H9 (cell line): ENCODE data around the gene ZNF791. TPM values are rescaled to one million over a fixed set of nuclear protein-coding genes. Genes with fewer than 3 reads are reported as not detected.

Experiments used
- DNase-seq: peaks from one replicate; pipeline ENCODE4 v3.0.0-alpha.2; 2017
- H2AFZ ChIP-seq: one replicate; pipeline ENCODE4 v1.6.1; 2013; ENCODE audit warnings: mild to moderate bottlenecking, low read length, control low read depth, moderate library complexity
- H2AK5ac ChIP-seq: 2 replicates; pipeline ENCODE4 v1.6.1; 2013; ENCODE audit warnings: low read length, control low read depth, mixed read lengths; ENCODE audit not compliant: insufficient read length
- H2BK120ac ChIP-seq: one replicate; pipeline ENCODE4 v1.6.1; 2013; ENCODE audit warnings: low read depth, mild to moderate bottlenecking, low read length, control low read depth, inconsistent platforms; ENCODE audit not compliant: poor library complexity, severe bottlenecking
- H2BK12ac ChIP-seq: 2 replicates; pipeline ENCODE4 v1.6.1; 2013; ENCODE audit warnings: low read length, control low read depth, mixed read lengths, low read depth; ENCODE audit not compliant: insufficient read length
- H2BK15ac ChIP-seq: 2 replicates; pipeline ENCODE4 v1.6.1; 2013; ENCODE audit warnings: low read depth, low read length, control low read depth
- H2BK20ac ChIP-seq: one replicate; pipeline ENCODE4 v1.6.1; 2013; ENCODE audit warnings: low read depth, mild to moderate bottlenecking, low read length, control low read depth, inconsistent platforms; ENCODE audit not compliant: poor library complexity, severe bottlenecking
- H2BK5ac ChIP-seq: 2 replicates; pipeline ENCODE4 v1.6.1; 2013; ENCODE audit warnings: low read length, control low read depth, mixed read lengths; ENCODE audit not compliant: insufficient read length
- H3K14ac ChIP-seq: 2 replicates; pipeline ENCODE4 v1.6.1; 2013; ENCODE audit warnings: low read length, control low read depth; ENCODE audit not compliant: insufficient read depth
- H3K18ac ChIP-seq: 2 replicates; pipeline ENCODE4 v1.6.1; 2013; ENCODE audit warnings: low read depth, mild to moderate bottlenecking, mixed read lengths, low read length, control low read depth; ENCODE audit not compliant: insufficient read length
- H3K23ac ChIP-seq: 2 replicates; pipeline ENCODE4 v1.6.1; 2013; ENCODE audit warnings: low read length, control low read depth, mixed read lengths, low read depth; ENCODE audit not compliant: insufficient read length
- H3K23me2 ChIP-seq: 2 replicates; pipeline ENCODE4 v1.6.1; 2013; ENCODE audit warnings: low read depth, mild to moderate bottlenecking, mixed read lengths, low read length, control low read depth; ENCODE audit not compliant: insufficient read length, poor library complexity, severe bottlenecking
- H3K27ac ChIP-seq: 2 replicates; pipeline ENCODE4 v1.5.1; 2013; ENCODE audit warnings: low read length, control low read depth, mixed read lengths, low read depth; ENCODE audit not compliant: insufficient read length
- H3K27me3 ChIP-seq: 2 replicates; pipeline ENCODE4 v1.6.1; 2013; ENCODE audit warnings: low read length, control low read depth, inconsistent platforms; ENCODE audit not compliant: insufficient read depth
- H3K4ac ChIP-seq: 2 replicates; pipeline ENCODE4 v1.6.1; 2013; ENCODE audit warnings: low read depth, mild to moderate bottlenecking, control low read depth, inconsistent platforms, low read length, moderate library complexity
- H3K4me1 ChIP-seq: 2 replicates; pipeline ENCODE4 v1.6.1; 2013; ENCODE audit warnings: low read length, control low read depth, inconsistent platforms; ENCODE audit not compliant: insufficient read depth
- H3K4me2 ChIP-seq: 2 replicates; pipeline ENCODE4 v1.6.1; 2013; ENCODE audit warnings: low read length, control low read depth, mixed read lengths; ENCODE audit not compliant: insufficient read length, insufficient read depth
- H3K56ac ChIP-seq: 2 replicates; pipeline ENCODE4 v1.6.1; 2013; ENCODE audit warnings: low read depth, mild to moderate bottlenecking, mixed read lengths, low read length, control low read depth; ENCODE audit not compliant: insufficient read length
- H3K79me1 ChIP-seq: 2 replicates; pipeline ENCODE4 v1.6.1; 2013; ENCODE audit warnings: low read depth, mild to moderate bottlenecking, moderate library complexity, low read length, control low read depth, inconsistent platforms; ENCODE audit not compliant: insufficient read depth, poor library complexity, severe bottlenecking
- H3K79me2 ChIP-seq: 2 replicates; pipeline ENCODE4 v1.6.1; 2013; ENCODE audit warnings: low read length, control low read depth, inconsistent platforms; ENCODE audit not compliant: insufficient read depth
- H3K9ac ChIP-seq: 2 replicates; pipeline ENCODE4 v1.6.1; 2013; ENCODE audit warnings: low read length, control low read depth, mixed read lengths; ENCODE audit not compliant: insufficient read length; ENCODE audit errors: extremely low read depth
- H3K9me3 ChIP-seq: one replicate; pipeline ENCODE4 v1.6.1; 2013; ENCODE audit warnings: low read depth, low read length, inconsistent platforms; ENCODE audit not compliant: control insufficient read depth
- H3T11ph ChIP-seq: one replicate; pipeline ENCODE4 v1.6.1; 2013; ENCODE audit warnings: mild to moderate bottlenecking, low read length, control low read depth, inconsistent platforms
- H4K20me1 ChIP-seq: one replicate; pipeline ENCODE4 v1.6.1; 2013; ENCODE audit not compliant: control insufficient read depth, insufficient read length, insufficient read depth
- H4K5ac ChIP-seq: 2 replicates; pipeline ENCODE4 v1.6.1; 2013; ENCODE audit warnings: low read depth, mild to moderate bottlenecking, mixed read lengths, low read length, control low read depth; ENCODE audit not compliant: insufficient read length
- H4K8ac ChIP-seq: replicated peaks from 2 replicates; pipeline ENCODE4 v1.6.1; 2013; ENCODE audit warnings: low read length, control low read depth, mixed read lengths, low read depth; ENCODE audit not compliant: insufficient read length
- H4K91ac ChIP-seq: 2 replicates; pipeline ENCODE4 v1.6.1; 2013; ENCODE audit warnings: low read depth, mild to moderate bottlenecking, moderate library complexity, mixed read lengths, low read length, control low read depth; ENCODE audit not compliant: insufficient read length
- H3K27ac Mint-ChIP-seq, 3 experiments: 2 replicates in 2 of 3; 3 replicates in 1 of 3; pipeline ENCODE4 v1.8.0; 2020 to 2021; ENCODE audit warnings: mixed read lengths in 3 of 3, mild to moderate bottlenecking in 1 of 3, moderate library complexity in 1 of 3
- H3K27me3 Mint-ChIP-seq: 2 replicates; pipeline ENCODE4 v1.8.0; 2021; ENCODE audit warnings: low read depth, mild to moderate bottlenecking, moderate library complexity, mixed read lengths
- H3K36me3 Mint-ChIP-seq, 3 experiments: 2 replicates in 2 of 3; 3 replicates in 1 of 3; pipeline ENCODE4 v1.8.0; 2020 to 2021; ENCODE audit warnings: low read depth in 3 of 3, mixed read lengths in 3 of 3; ENCODE audit not compliant: insufficient read depth in 1 of 3
- H3K4me1 Mint-ChIP-seq, 2 experiments: 2 replicates each; pipeline ENCODE4 v1.8.0; 2020; ENCODE audit warnings: mixed read lengths in 2 of 2
- H3K4me3 Mint-ChIP-seq, 2 experiments: 2 replicates in 1 of 2; 3 replicates in 1 of 2; pipeline ENCODE4 v1.8.0; 2020 to 2021; ENCODE audit warnings: mild to moderate bottlenecking in 2 of 2, mixed read lengths in 2 of 2, moderate library complexity in 1 of 2
- H3K9me3 Mint-ChIP-seq, 2 experiments: 2 replicates in 1 of 2; 3 replicates in 1 of 2; pipeline ENCODE4 v1.8.0; 2020; ENCODE audit warnings: mild to moderate bottlenecking in 2 of 2, mixed read lengths in 2 of 2, moderate library complexity in 1 of 2
- CTCF ChIP-seq: fragments of 200-600 bp; sonication (generic); conservative IDR thresholded peaks from 3 replicates; pipeline ENCODE4 v1.8.0; 2021; ENCODE audit warnings: antibody characterized with exemption, mild to moderate bottlenecking
- whole genome bisulfite sequencing: extraction: QIAGEN DNeasy Blood & Tissue Kit; methylation state at CpG from one replicate; pipeline ENCODE4 v1.1.7; 2013; ENCODE audit warnings: missing lambda C conversion rate, low lambda C conversion rate, mixed read lengths; ENCODE audit not compliant: insufficient read length; ENCODE audit errors: extremely low coverage; 5-methylcytosine and 5-hydroxymethylcytosine counted together
- total RNA-seq: library from RNA; stranded (reverse); gene quantifications from 2 replicates; pipeline ENCODE4 v1.2.1, GENCODE V29; 2021

ZNF791 gene
- total RNA-seq, 1 experiment from 2014 or later = 20.2 TPM

- Histone ChIP-seq H4K20me1 (no peaks in the 10 kb centered on the region), H3K79me1 (no peaks in the 10 kb centered on the region), H3K79me2 (no peaks in the 10 kb centered on the region), H2BK5ac (no peak overlapping the region), H3K14ac (no peak overlapping the region), H3K4me2 (no peak overlapping the region), H2AK5ac (no peak overlapping the region), H3K23ac (no peak overlapping the region), H3T11ph (no peak overlapping the region), H3K9ac (no peak overlapping the region), H3K56ac (no peak overlapping the region), H3K27me3 (no peaks in the 10 kb centered on the region), H3K4me1 (no peaks in the 10 kb centered on the region), H2BK20ac (no peak overlapping the region), H3K4ac (no peak overlapping the region), H2BK12ac (no peak overlapping the region), H3K9me3 (no peaks in the 10 kb centered on the region), H3K18ac (no peak overlapping the region), H3K23me2 (no peaks in the 10 kb centered on the region), H4K5ac (no peak overlapping the region), H3K27ac (no peak overlapping the region), H2AFZ (no peak overlapping the region), H4K8ac (no peak overlapping the region), H2BK15ac (no peak overlapping the region), H4K91ac (no peak overlapping the region), H2BK120ac (no peak overlapping the region)
- Mint-ChIP-seq H3K36me3 (peaks cover 38 to 81% (median 73%) of the 10 kb centered on the region in 3 experiments), H3K4me3 (no peak overlapping the region), H3K9me3 (no peaks in the 10 kb centered on the region; a peak in 1 of 5 replicates), H3K27ac (no peak overlapping the region), H3K4me1 (peaks cover 2 to 16% of the 10 kb centered on the region in 2 experiments), H3K27me3 (no peaks in the 10 kb centered on the region)
- DNase-seq = no peak
- no CpG with 5 or more reads among the region's 10 CpGs for WGBS
- TF ChIP-seq CTCF = no peak
Measured at GRCh38 chr19:12675399-12675798, 64.7 kb downstream of the ZNF791 start.
